Stimulated activated CD8-positive, alpha-beta memory T cell treated with anti-CD3 and anti-CD28 coated beads, Interleukin-15, amount 100 ng/mL, for 24 hours (primary cell): ENCODE results near the gene CHST7.
"Not testable (repeated sequence)": the region's sequence is repeated elsewhere in the genome, so short reads cannot be mapped to it uniquely, and the experiment has no call there.

Experiments
- DNase-seq: peaks from one replicate; pipeline ENCODE4 v3.0.0-alpha.2; 2020; ENCODE audit warnings: low read depth

The CHST7 gene

GRCh38 chrX:46573331-46573891, at the start of gene CHST7:
TSS of gene CHST7 (plus strand) at chrX:46573765. CDS start at chrX:46573932, 167 bp downstream.
- no peak for DNase-seq

GRCh38 chrX:46528640-46529039, 44.9 kb upstream of the CHST7 start:
- DNase-seq: not testable (repeated sequence)

GRCh38 chrX:46529740-46530403, 43.7 kb upstream of the CHST7 start:
- DNase-seq: not testable (repeated sequence)

GRCh38 chrX:46530404-46530908, 43.1 kb upstream of the CHST7 start:
- not testable (repeated sequence) for DNase-seq

GRCh38 chrX:46531442-46531841, 42.1 kb upstream of the CHST7 start:
- DNase-seq: no peak

- no peak for DNase-seq
Observed at GRCh38 chrX:46543441-46543840, 30.1 kb upstream of the CHST7 start.

- DNase-seq: not testable (repeated sequence)
Observed at GRCh38 chrX:46544527-46544926, 29.0 kb upstream of the CHST7 start.

GRCh38 chrX:46545111-46546005, 28.2 kb upstream of the CHST7 start, which contains the start of gene ZNF674:
TSS of gene ZNF674 (minus strand) at chrX:46545421. CDS start at chrX:46542087, 3,334 bp downstream.
- DNase-seq: peak; percentile 78

- no peak for DNase-seq
Observed at GRCh38 chrX:46547857-46548256, 25.7 kb upstream of the CHST7 start.

- DNase-seq: no peak
Observed at GRCh38 chrX:46549914-46550313, 23.7 kb upstream of the CHST7 start.

GRCh38 chrX:46551494-46552128, 22.0 kb upstream of the CHST7 start:
- no peak for DNase-seq

- DNase-seq: no peak
Observed at GRCh38 chrX:46553935-46554334, 19.6 kb upstream of the CHST7 start.

GRCh38 chrX:46554942-46555341, 18.6 kb upstream of the CHST7 start:
- DNase-seq: no peak

GRCh38 chrX:46559062-46559461, 14.5 kb upstream of the CHST7 start:
- no peak for DNase-seq

- no peak for DNase-seq
Observed at GRCh38 chrX:46561824-46562657, 11.5 kb upstream of the CHST7 start.

GRCh38 chrX:46567388-46567787, 6.2 kb upstream of the CHST7 start:
- DNase-seq: no peak

- DNase-seq: no peak
Observed at GRCh38 chrX:46569621-46570020, 3.9 kb upstream of the CHST7 start.

GRCh38 chrX:46571423-46572339, 1.9 kb upstream of the CHST7 start:
- DNase-seq: no peak

GRCh38 chrX:46572340-46572936, 1.1 kb upstream of the CHST7 start:
- no peak for DNase-seq
